H9 (cell line): ENCODE results near the gene KCNH4. TPM values are rescaled to one million over a fixed set of nuclear protein-coding genes. Genes with fewer than 3 reads are reported as not detected.

Experiments used
- DNase-seq: peaks from one replicate; pipeline ENCODE4 v3.0.0-alpha.2; 2017
- H2AFZ ChIP-seq: one replicate; pipeline ENCODE4 v1.6.1; 2013; ENCODE audit warnings: mild to moderate bottlenecking, low read length, control low read depth, moderate library complexity
- H2AK5ac ChIP-seq: 2 replicates; pipeline ENCODE4 v1.6.1; 2013; ENCODE audit warnings: low read length, control low read depth, mixed read lengths; ENCODE audit not compliant: insufficient read length
- H2BK120ac ChIP-seq: one replicate; pipeline ENCODE4 v1.6.1; 2013; ENCODE audit warnings: low read depth, mild to moderate bottlenecking, low read length, control low read depth, inconsistent platforms; ENCODE audit not compliant: poor library complexity, severe bottlenecking
- H2BK12ac ChIP-seq: 2 replicates; pipeline ENCODE4 v1.6.1; 2013; ENCODE audit warnings: low read length, control low read depth, mixed read lengths, low read depth; ENCODE audit not compliant: insufficient read length
- H2BK15ac ChIP-seq: 2 replicates; pipeline ENCODE4 v1.6.1; 2013; ENCODE audit warnings: low read depth, low read length, control low read depth
- H2BK20ac ChIP-seq: one replicate; pipeline ENCODE4 v1.6.1; 2013; ENCODE audit warnings: low read depth, mild to moderate bottlenecking, low read length, control low read depth, inconsistent platforms; ENCODE audit not compliant: poor library complexity, severe bottlenecking
- H2BK5ac ChIP-seq: 2 replicates; pipeline ENCODE4 v1.6.1; 2013; ENCODE audit warnings: low read length, control low read depth, mixed read lengths; ENCODE audit not compliant: insufficient read length
- H3K14ac ChIP-seq: 2 replicates; pipeline ENCODE4 v1.6.1; 2013; ENCODE audit warnings: low read length, control low read depth; ENCODE audit not compliant: insufficient read depth
- H3K18ac ChIP-seq: 2 replicates; pipeline ENCODE4 v1.6.1; 2013; ENCODE audit warnings: low read depth, mild to moderate bottlenecking, mixed read lengths, low read length, control low read depth; ENCODE audit not compliant: insufficient read length
- H3K23ac ChIP-seq: 2 replicates; pipeline ENCODE4 v1.6.1; 2013; ENCODE audit warnings: low read length, control low read depth, mixed read lengths, low read depth; ENCODE audit not compliant: insufficient read length
- H3K23me2 ChIP-seq: 2 replicates; pipeline ENCODE4 v1.6.1; 2013; ENCODE audit warnings: low read depth, mild to moderate bottlenecking, mixed read lengths, low read length, control low read depth; ENCODE audit not compliant: insufficient read length, poor library complexity, severe bottlenecking
- H3K27ac ChIP-seq: 2 replicates; pipeline ENCODE4 v1.5.1; 2013; ENCODE audit warnings: low read length, control low read depth, mixed read lengths, low read depth; ENCODE audit not compliant: insufficient read length
- H3K27me3 ChIP-seq: 2 replicates; pipeline ENCODE4 v1.6.1; 2013; ENCODE audit warnings: low read length, control low read depth, inconsistent platforms; ENCODE audit not compliant: insufficient read depth
- H3K4ac ChIP-seq: 2 replicates; pipeline ENCODE4 v1.6.1; 2013; ENCODE audit warnings: low read depth, mild to moderate bottlenecking, control low read depth, inconsistent platforms, low read length, moderate library complexity
- H3K4me1 ChIP-seq: 2 replicates; pipeline ENCODE4 v1.6.1; 2013; ENCODE audit warnings: low read length, control low read depth, inconsistent platforms; ENCODE audit not compliant: insufficient read depth
- H3K4me2 ChIP-seq: 2 replicates; pipeline ENCODE4 v1.6.1; 2013; ENCODE audit warnings: low read length, control low read depth, mixed read lengths; ENCODE audit not compliant: insufficient read length, insufficient read depth
- H3K56ac ChIP-seq: 2 replicates; pipeline ENCODE4 v1.6.1; 2013; ENCODE audit warnings: low read depth, mild to moderate bottlenecking, mixed read lengths, low read length, control low read depth; ENCODE audit not compliant: insufficient read length
- H3K79me1 ChIP-seq: 2 replicates; pipeline ENCODE4 v1.6.1; 2013; ENCODE audit warnings: low read depth, mild to moderate bottlenecking, moderate library complexity, low read length, control low read depth, inconsistent platforms; ENCODE audit not compliant: insufficient read depth, poor library complexity, severe bottlenecking
- H3K79me2 ChIP-seq: 2 replicates; pipeline ENCODE4 v1.6.1; 2013; ENCODE audit warnings: low read length, control low read depth, inconsistent platforms; ENCODE audit not compliant: insufficient read depth
- H3K9ac ChIP-seq: 2 replicates; pipeline ENCODE4 v1.6.1; 2013; ENCODE audit warnings: low read length, control low read depth, mixed read lengths; ENCODE audit not compliant: insufficient read length; ENCODE audit errors: extremely low read depth
- H3K9me3 ChIP-seq: one replicate; pipeline ENCODE4 v1.6.1; 2013; ENCODE audit warnings: low read depth, low read length, inconsistent platforms; ENCODE audit not compliant: control insufficient read depth
- H3T11ph ChIP-seq: one replicate; pipeline ENCODE4 v1.6.1; 2013; ENCODE audit warnings: mild to moderate bottlenecking, low read length, control low read depth, inconsistent platforms
- H4K20me1 ChIP-seq: one replicate; pipeline ENCODE4 v1.6.1; 2013; ENCODE audit not compliant: control insufficient read depth, insufficient read length, insufficient read depth
- H4K5ac ChIP-seq: 2 replicates; pipeline ENCODE4 v1.6.1; 2013; ENCODE audit warnings: low read depth, mild to moderate bottlenecking, mixed read lengths, low read length, control low read depth; ENCODE audit not compliant: insufficient read length
- H4K8ac ChIP-seq: replicated peaks from 2 replicates; pipeline ENCODE4 v1.6.1; 2013; ENCODE audit warnings: low read length, control low read depth, mixed read lengths, low read depth; ENCODE audit not compliant: insufficient read length
- H4K91ac ChIP-seq: 2 replicates; pipeline ENCODE4 v1.6.1; 2013; ENCODE audit warnings: low read depth, mild to moderate bottlenecking, moderate library complexity, mixed read lengths, low read length, control low read depth; ENCODE audit not compliant: insufficient read length
- H3K27ac Mint-ChIP-seq, 3 experiments: 2 replicates in 2 of 3; 3 replicates in 1 of 3; pipeline ENCODE4 v1.8.0; 2020 to 2021; ENCODE audit warnings: mixed read lengths in 3 of 3, mild to moderate bottlenecking in 1 of 3, moderate library complexity in 1 of 3
- H3K27me3 Mint-ChIP-seq: 2 replicates; pipeline ENCODE4 v1.8.0; 2021; ENCODE audit warnings: low read depth, mild to moderate bottlenecking, moderate library complexity, mixed read lengths
- H3K36me3 Mint-ChIP-seq, 3 experiments: 2 replicates in 2 of 3; 3 replicates in 1 of 3; pipeline ENCODE4 v1.8.0; 2020 to 2021; ENCODE audit warnings: low read depth in 3 of 3, mixed read lengths in 3 of 3; ENCODE audit not compliant: insufficient read depth in 1 of 3
- H3K4me1 Mint-ChIP-seq, 2 experiments: 2 replicates each; pipeline ENCODE4 v1.8.0; 2020; ENCODE audit warnings: mixed read lengths in 2 of 2
- H3K4me3 Mint-ChIP-seq, 2 experiments: 2 replicates in 1 of 2; 3 replicates in 1 of 2; pipeline ENCODE4 v1.8.0; 2020 to 2021; ENCODE audit warnings: mild to moderate bottlenecking in 2 of 2, mixed read lengths in 2 of 2, moderate library complexity in 1 of 2
- H3K9me3 Mint-ChIP-seq, 2 experiments: 2 replicates in 1 of 2; 3 replicates in 1 of 2; pipeline ENCODE4 v1.8.0; 2020; ENCODE audit warnings: mild to moderate bottlenecking in 2 of 2, mixed read lengths in 2 of 2, moderate library complexity in 1 of 2
- CTCF ChIP-seq: fragments of 200-600 bp; sonication (generic); conservative IDR thresholded peaks from 3 replicates; pipeline ENCODE4 v1.8.0; 2021; ENCODE audit warnings: antibody characterized with exemption, mild to moderate bottlenecking
- WGBS: extraction: QIAGEN DNeasy Blood & Tissue Kit; methylation state at CpG from one replicate; pipeline ENCODE4 v1.1.7; 2013; ENCODE audit warnings: missing lambda C conversion rate, low lambda C conversion rate, mixed read lengths; ENCODE audit not compliant: insufficient read length; ENCODE audit errors: extremely low coverage; 5-methylcytosine and 5-hydroxymethylcytosine counted together
- total RNA-seq: library from RNA; stranded (reverse); gene quantifications from 2 replicates; pipeline ENCODE4 v1.2.1, GENCODE V29; 2021

KCNH4 gene
- total RNA-seq, 1 experiment from 2014 or later = not detected

- Histone ChIP-seq H3K4ac (no peak overlapping the region), H3K4me2 (no peak overlapping the region), H2BK5ac (no peak overlapping the region), H4K5ac (no peak overlapping the region), H3K23ac (no peak overlapping the region), H4K8ac (no peak overlapping the region), H2BK12ac (no peak overlapping the region), H2BK15ac (no peak overlapping the region), H2BK120ac (no peak overlapping the region), H2BK20ac (no peak overlapping the region), H3K18ac (no peak overlapping the region), H2AFZ (no peak overlapping the region), H3K14ac (no peak overlapping the region), H3K79me2 (no peaks in the 10 kb centered on the region), H3K79me1 (no peaks in the 10 kb centered on the region), H4K20me1 (no peaks in the 10 kb centered on the region), H2AK5ac (no peak overlapping the region), H3K9me3 (no peaks in the 10 kb centered on the region), H3K4me1 (no peaks in the 10 kb centered on the region), H3T11ph (no peak overlapping the region), H3K9ac (no peak overlapping the region), H3K56ac (no peak overlapping the region), H4K91ac (no peak overlapping the region), H3K27ac (no peak overlapping the region), H3K23me2 (no peaks in the 10 kb centered on the region), H3K27me3 (peaks cover 2% of the 10 kb centered on the region; the same call in 1 of the 2 replicates)
- 0 out of 7 replicates have a peak overlapping the region, but pooled peaks of 2 of the 3 experiments have one; percentile 30 to 48 for H3K27ac Mint-ChIP-seq
- H3K9me3 Mint-ChIP-seq = no peaks in the 10 kb centered on the region
- H3K27me3 Mint-ChIP-seq = no peaks in the 10 kb centered on the region
- peaks cover 15 to 53% (median 48%) of the 10 kb centered on the region in 3 experiments; a peak in 6 of 7 replicates for H3K36me3 Mint-ChIP-seq
- peaks cover 22 to 26% of the 10 kb centered on the region in 2 experiments for H3K4me1 Mint-ChIP-seq
- no peak for DNase-seq
- H3K4me3 Mint-ChIP-seq = no peak overlapping the region; a peak in 1 of 5 replicates
- no peak for TF ChIP-seq CTCF
- WGBS = no CpG with 5 or more reads among the region's 3 CpGs
These were observed 56.7 kb downstream of the KCNH4 start for GRCh38 chr17:42124256-42124655.
